WI38 (cell line): ENCODE results near the gene ATCAY.
"Not testable (repeated sequence)": the region's sequence is repeated elsewhere in the genome, so short reads cannot be mapped to it uniquely, and the experiment has no call there.

Experiments
- H3K4me3 ChIP-seq: 2 replicates; pipeline ENCODE4 v1.5.1; 2011; ENCODE audit warnings: low read depth, mild to moderate bottlenecking, control low read depth, low read length
- TF ChIP-seq, protein P1 (sequence below): IDR thresholded peaks from 2 replicates; pipeline ENCODE4 v1.5.1; 2012; ENCODE audit warnings: low read depth, mild to moderate bottlenecking, control low read depth, low read length

The ATCAY gene

DNA sequence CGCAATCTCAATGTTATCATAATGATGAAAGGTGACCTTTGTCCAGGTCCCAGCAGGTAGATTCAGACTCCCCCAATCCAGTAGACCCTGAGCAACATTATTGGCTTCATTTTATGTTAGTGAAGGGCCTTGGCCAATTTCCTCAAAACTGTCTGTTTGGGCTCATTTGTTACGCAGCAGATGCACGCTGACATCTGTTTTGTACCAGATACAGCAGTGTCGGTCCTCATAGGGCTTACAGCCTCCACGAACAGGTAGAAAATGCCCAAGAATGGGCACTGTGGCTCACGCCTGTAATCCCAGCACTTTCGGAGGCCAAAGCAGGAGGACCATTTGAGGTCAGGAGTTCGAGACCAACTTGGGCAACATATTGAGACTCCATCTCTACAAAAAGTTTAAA is 39.3 kb downstream of the ATCAY start:
- no peak overlapping the region for H3K4me3 ChIP-seq
- TF ChIP-seq, protein P1, sequence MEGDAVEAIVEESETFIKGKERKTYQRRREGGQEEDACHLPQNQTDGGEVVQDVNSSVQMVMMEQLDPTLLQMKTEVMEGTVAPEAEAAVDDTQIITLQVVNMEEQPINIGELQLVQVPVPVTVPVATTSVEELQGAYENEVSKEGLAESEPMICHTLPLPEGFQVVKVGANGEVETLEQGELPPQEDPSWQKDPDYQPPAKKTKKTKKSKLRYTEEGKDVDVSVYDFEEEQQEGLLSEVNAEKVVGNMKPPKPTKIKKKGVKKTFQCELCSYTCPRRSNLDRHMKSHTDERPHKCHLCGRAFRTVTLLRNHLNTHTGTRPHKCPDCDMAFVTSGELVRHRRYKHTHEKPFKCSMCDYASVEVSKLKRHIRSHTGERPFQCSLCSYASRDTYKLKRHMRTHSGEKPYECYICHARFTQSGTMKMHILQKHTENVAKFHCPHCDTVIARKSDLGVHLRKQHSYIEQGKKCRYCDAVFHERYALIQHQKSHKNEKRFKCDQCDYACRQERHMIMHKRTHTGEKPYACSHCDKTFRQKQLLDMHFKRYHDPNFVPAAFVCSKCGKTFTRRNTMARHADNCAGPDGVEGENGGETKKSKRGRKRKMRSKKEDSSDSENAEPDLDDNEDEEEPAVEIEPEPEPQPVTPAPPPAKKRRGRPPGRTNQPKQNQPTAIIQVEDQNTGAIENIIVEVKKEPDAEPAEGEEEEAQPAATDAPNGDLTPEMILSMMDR, result no peak

DNA sequence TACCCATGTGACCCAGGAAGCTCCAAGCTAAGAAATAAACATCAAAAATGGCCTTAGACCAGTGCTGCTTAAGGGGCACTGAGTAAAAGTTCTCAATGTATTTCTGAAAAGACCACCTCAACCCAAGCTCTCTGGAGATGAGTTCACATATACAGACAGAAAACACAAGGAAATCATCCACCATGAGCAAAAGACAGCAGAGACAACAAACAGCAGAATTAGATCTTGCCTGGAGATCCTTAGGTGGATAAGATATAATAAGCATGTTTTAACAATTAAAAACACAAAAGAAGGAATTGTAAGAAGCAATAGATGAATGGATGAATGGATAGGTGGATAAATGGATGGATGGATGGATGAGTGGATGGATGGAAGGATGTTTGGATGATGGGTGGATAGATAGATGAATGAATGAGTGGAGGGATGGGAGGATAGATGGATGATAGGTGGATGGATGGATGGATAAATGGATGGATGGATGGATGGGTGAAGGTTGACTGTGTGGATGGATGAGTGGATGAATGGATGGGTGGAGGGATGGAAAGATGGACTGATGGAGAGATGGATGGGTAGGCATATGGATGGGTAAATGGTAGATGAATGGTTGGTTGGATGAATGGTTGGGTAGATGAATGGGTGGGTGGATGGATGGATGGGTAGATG is 42.7 kb downstream of the ATCAY start:
- TF ChIP-seq, protein P1, result no peak
- H3K4me3 ChIP-seq, result no peak overlapping the region

DNA sequence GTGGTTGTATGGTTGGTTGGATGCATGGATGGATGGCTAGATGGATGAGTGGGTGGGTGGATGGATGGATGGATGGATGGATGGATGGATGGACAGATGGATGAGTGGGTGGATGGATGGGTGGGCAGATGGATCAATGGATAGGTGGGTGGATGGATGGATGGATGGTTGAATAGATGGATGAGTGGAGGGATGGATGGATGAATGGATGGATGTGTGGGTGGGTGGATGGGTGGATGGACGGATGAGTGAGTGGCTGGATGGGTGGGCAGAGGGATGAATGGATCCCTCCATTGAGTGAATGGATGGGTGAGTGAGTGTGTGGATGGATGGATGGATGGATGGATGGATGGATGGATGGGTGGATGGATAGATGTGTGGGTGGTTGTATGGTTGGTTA is 43.4 kb downstream of the ATCAY start:
- TF ChIP-seq, protein P1, result no peak
- H3K4me3 ChIP-seq, result no peak overlapping the region

DNA sequence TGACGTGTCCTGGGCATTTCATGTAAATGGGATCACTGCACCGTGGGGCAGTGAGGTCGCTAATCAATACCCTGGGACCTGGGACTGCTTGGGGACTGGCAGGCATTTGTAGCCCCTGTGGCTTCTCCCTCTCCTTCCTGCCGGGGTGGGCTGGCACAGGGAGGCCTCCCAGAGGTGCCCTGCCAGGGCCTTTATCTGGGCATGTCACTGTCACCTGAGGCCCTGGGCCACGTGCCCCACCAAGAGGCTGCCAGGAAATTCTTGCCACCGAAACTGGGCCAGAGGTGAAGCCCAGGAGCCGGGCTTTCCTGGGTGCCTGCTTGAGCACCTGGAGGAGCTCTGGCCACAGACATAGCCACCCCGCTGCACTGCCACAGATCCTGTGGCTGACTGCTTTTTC is 50.6 kb downstream of the ATCAY start:
- TF ChIP-seq, protein P1, result no peak

DNA sequence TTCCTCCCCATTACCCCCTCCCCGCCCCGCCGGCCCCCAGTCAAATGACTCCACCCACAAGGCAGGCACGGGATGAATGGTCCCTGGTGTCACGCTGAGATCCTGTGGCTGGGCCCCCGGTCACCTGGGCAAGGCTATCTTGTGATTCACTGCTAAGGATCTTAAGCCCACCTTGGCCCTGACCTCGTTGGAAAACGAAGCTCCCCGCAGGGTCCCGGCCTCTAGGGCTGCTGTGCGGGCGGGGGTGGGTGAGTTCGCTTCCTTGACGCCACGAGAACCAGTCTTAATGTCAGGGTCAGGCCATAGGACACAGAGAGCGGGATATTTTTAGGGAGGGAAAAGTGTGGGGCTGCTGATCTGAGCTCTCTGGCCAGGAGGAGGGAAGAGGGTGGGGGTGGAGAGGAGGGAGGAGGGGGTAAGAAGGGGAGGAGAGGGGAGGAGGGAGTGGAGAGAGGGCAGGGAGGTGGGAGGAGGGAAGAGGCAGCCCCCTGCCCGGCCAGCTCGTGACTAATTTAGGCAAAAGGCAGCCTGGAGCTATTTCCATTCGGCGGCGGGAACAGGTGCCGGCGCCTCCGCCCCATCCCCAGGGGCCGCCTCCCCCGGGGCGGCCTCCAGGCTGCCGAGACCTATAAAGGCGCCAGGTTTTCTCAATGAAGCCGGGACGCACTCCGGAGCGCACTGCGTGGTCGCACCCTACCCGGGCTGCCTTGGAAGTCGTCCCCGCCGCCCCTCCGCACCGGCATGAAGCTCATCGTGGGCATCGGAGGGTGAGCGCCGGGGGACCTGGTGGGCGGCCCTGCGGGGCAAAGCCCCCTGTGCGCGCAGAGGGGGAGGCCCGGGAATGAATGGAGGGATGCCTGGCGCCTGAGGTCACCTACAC is 52.7 kb downstream of the ATCAY start, which contains the start of gene NMRK2:
Gene NMRK2, plus strand, starts transcription at position 139 of the 880 bp plus-strand sequence. Its CDS starts 603 bp downstream, at position 742.
- TF ChIP-seq, protein P1, result no peak
- no peak within 1 kb of the TSS for H3K4me3 ChIP-seq

More for the DNA sequence above, 50.6 kb downstream of the ATCAY start:
- no peak overlapping the region for H3K4me3 ChIP-seq

DNA sequence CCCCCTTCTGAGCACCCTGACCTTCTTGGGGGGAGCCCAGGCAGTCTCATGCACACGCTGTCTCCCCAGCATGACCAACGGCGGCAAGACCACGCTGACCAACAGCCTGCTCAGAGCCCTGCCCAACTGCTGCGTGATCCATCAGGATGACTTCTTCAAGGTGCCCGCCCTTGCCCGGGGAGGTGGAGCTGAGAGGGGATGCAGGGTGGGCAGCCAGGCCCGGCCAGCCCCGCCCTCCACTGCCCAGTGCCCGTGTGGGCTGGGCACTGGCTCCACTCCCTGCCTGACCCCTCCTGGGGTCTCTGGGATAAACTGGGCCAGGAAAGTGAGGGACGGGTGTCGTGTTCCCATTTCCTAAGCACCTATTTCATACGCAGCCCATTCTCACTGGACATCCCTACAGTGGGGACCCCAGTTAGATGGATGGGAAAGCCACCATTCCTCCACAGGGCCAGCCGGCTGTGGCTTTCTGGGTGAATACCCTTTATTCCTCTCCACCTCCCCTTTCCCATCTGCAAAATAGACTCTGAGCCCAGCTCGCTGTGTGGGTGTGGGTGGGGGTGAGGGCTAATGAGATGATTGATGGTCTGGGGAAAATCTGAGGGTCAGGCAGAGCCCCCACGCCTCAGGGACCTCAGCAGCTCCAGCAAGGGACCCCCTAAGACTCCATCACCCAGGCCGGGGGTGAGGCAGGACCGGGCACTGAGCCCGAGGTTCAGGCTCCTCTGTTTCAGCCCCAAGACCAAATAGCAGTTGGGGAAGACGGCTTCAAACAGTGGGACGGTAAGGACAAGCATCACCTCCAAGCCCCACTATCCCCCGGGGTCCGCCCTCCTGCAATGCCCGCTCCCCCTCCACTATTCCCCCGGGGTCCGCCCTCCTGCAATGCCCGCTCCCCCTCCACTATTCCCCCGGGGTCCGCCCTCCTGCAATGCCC is 56.3 kb downstream of the ATCAY start:
- TF ChIP-seq, protein P1, result no peak
- H3K4me3 ChIP-seq, result no peak overlapping the region

DNA sequence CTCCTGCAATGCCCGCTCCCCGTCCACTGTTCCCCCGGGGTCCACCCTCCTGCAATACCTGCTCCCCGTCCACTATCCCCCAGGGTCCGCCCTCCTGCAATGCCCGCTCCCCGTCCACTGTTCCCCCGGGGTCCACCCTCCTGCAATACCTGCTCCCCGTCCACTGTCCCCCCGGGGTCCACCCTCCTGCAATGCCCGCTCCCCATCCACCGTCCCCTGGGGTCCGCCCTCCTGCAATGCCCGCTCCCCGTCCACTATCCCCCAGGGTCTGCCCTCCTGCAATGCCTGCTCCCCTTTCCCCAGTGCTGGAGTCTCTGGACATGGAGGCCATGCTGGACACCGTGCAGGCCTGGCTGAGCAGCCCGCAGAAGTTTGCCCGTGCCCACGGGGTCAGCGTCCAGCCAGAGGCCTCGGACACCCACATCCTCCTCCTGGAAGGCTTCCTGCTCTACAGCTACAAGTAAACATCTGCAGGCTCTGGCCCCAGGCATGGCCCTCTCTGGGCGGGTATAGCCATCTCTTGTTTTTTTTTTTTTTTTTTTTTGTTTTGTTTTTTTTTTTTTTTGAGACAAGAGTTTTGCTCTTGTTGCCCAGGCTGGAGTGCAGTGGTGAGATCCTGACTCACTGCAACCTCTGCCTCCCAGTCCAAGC is 57.9 kb downstream of the ATCAY start:
- H3K4me3 ChIP-seq, result not testable (repeated sequence)
